ENCODE results near the gene RNASEH2A.

GRCh38 chr19:12784394-12784870, 22.0 kb upstream of the RNASEH2A start:
- TF ChIP-seq ESRRA (CRISPR knock-in tag; IDR thresholded peaks at IDR 0.05; ENCODE audit: borderline replicate concordance), result no peak
- TF ChIP-seq, protein P1, sequence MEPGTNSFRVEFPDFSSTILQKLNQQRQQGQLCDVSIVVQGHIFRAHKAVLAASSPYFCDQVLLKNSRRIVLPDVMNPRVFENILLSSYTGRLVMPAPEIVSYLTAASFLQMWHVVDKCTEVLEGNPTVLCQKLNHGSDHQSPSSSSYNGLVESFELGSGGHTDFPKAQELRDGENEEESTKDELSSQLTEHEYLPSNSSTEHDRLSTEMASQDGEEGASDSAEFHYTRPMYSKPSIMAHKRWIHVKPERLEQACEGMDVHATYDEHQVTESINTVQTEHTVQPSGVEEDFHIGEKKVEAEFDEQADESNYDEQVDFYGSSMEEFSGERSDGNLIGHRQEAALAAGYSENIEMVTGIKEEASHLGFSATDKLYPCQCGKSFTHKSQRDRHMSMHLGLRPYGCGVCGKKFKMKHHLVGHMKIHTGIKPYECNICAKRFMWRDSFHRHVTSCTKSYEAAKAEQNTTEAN (CRISPR knock-in tag; IDR thresholded peaks at IDR 0.05), result no peak
- TF ChIP-seq CTCF (IDR thresholded peaks at IDR 0.05), result no peak
- TF ChIP-seq E2F4 (CRISPR knock-in tag; IDR thresholded peaks at IDR 0.05; ENCODE audit: borderline replicate concordance, low read depth), result no peak
- no peak for TF ChIP-seq ATF2 (CRISPR knock-in tag; IDR thresholded peaks at IDR 0.05; ENCODE audit: borderline replicate concordance, low read depth)
- TF ChIP-seq, protein P2, sequence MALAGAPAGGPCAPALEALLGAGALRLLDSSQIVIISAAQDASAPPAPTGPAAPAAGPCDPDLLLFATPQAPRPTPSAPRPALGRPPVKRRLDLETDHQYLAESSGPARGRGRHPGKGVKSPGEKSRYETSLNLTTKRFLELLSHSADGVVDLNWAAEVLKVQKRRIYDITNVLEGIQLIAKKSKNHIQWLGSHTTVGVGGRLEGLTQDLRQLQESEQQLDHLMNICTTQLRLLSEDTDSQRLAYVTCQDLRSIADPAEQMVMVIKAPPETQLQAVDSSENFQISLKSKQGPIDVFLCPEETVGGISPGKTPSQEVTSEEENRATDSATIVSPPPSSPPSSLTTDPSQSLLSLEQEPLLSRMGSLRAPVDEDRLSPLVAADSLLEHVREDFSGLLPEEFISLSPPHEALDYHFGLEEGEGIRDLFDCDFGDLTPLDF (CRISPR knock-in tag; IDR thresholded peaks at IDR 0.05), result no peak
- TF ChIP-seq ZNF121 (CRISPR knock-in tag; IDR thresholded peaks at IDR 0.05), result no peak
- TF ChIP-seq IRF1 (CRISPR knock-in tag; IDR thresholded peaks at IDR 0.05), result no peak
